ENCODE results near the gene LRIG1.

Gene LRIG1

GRCh38 chr3:66399529-66400232 is 101.1 kb downstream of the LRIG1 start:
- DNase-seq, result no peak

GRCh38 chr3:66398228-66399025 is 102.4 kb downstream of the LRIG1 start:
- DNase-seq, result no peak

- DNase-seq, result no peak
Measured at GRCh38 chr3:66397745-66398144, 103.1 kb downstream of the LRIG1 start.

- no peak for DNase-seq
Measured at GRCh38 chr3:66396888-66397287, 103.9 kb downstream of the LRIG1 start.

- DNase-seq, result no peak
Measured at GRCh38 chr3:66396161-66396760, 104.6 kb downstream of the LRIG1 start.

GRCh38 chr3:66395635-66396034 is 105.2 kb downstream of the LRIG1 start:
- DNase-seq, result no peak

- no peak for DNase-seq
Measured at GRCh38 chr3:66394753-66395249, 106.0 kb downstream of the LRIG1 start.

- DNase-seq, result peak; percentile 70
Measured at GRCh38 chr3:66394019-66394752, 106.6 kb downstream of the LRIG1 start.

- no peak for DNase-seq
Measured at GRCh38 chr3:66393333-66394005, 107.4 kb downstream of the LRIG1 start.

- no peak for DNase-seq
Measured at GRCh38 chr3:66392966-66393332, 107.9 kb downstream of the LRIG1 start.

GRCh38 chr3:66392512-66392911 is 108.3 kb downstream of the LRIG1 start:
- DNase-seq, result no peak

- DNase-seq, result no peak
Measured at GRCh38 chr3:66390013-66390412, 110.8 kb downstream of the LRIG1 start.

- no peak for DNase-seq
Measured at GRCh38 chr3:66386925-66387650, 113.7 kb downstream of the LRIG1 start.

- DNase-seq, result no peak
Measured at GRCh38 chr3:66386011-66386924, 114.6 kb downstream of the LRIG1 start.

GRCh38 chr3:66385066-66385465 is 115.8 kb downstream of the LRIG1 start:
- DNase-seq, result no peak

GRCh38 chr3:66383998-66384745 is 116.7 kb downstream of the LRIG1 start:
- DNase-seq, result no peak

- no peak for DNase-seq
Measured at GRCh38 chr3:66383023-66383422, 117.8 kb downstream of the LRIG1 start.

- no peak for DNase-seq
Measured at GRCh38 chr3:66382142-66382541, 118.7 kb downstream of the LRIG1 start.

- DNase-seq, result no peak
Measured at GRCh38 chr3:66381626-66382025, 119.2 kb downstream of the LRIG1 start.

Data from CD4-positive, alpha-beta T cell treated with Interleukin-15 for 1 hour (primary cell).